K562 (cell line): ENCODE data around the gene ALDH7A1. TPM values are rescaled to one million over a fixed set of nuclear protein-coding genes. Genes with fewer than 3 reads are reported as not detected.

Source experiments
- ATAC-seq: fragments of 200-7000 bp; cut with Tn5 transposase; 3 replicates; pipeline ENCODE4 v1.9.1; 2020; ENCODE audit warnings: moderate library complexity
- BruUV-seq: library from RNA; stranded (reverse); fragments of 400-500 nt; replicated peaks from 2 replicates; lab custom pipeline; 2021; lab: Mats Ljungman, UMichigan
- CTCF ChIA-PET: fragments of 300-600 bp; formaldehyde crosslinking; extraction: SDS; loops from one replicate; lab custom pipeline; 2021; ENCODE audit warnings: low intra/inter-chr PET ratio; lab: Yijun Ruan, JAX
- POLR2A ChIA-PET: fragments of 300-600, 350-650 bp; sonication (Branson Sonifier 250); formaldehyde crosslinking; extraction: SDS; loops from one replicate; lab custom pipeline; 2021; ENCODE audit warnings: antibody characterized with exemption, inconsistent platforms; lab: Yijun Ruan, JAX
- DNase-seq, 4 experiments: peaks; one replicate each; pipeline versions ENCODE4 v3.0.0 to v3.0.0-alpha.2; 2011 to 2018; ENCODE audit warnings: low spot score in 3 of 4, mixed read lengths in 3 of 4; ENCODE audit errors: extremely low read depth in 1 of 4
- FAIRE-seq: peaks from 2 replicates; lab custom pipeline; 2011; peaks lifted over from hg19 to GRCh38; lab: Jason Lieb, UNC
- H2AFZ ChIP-seq: 2 replicates; pipeline ENCODE4 v1.6.0; 2011; ENCODE audit warnings: low read depth, low read length, control low read depth, inconsistent platforms
- H3K27ac ChIP-seq: fragments of 200-600 bp; 3 replicates; pipeline ENCODE4 v1.8.0; 2011; ENCODE audit warnings: low read depth, mild to moderate bottlenecking, control low read depth, inconsistent platforms, low read length, moderate library complexity, mixed read lengths; ENCODE audit errors: extremely low read depth
- H3K27me3 ChIP-seq, 2 experiments: fragments of 300-600 bp in 1 of 2; 2 replicates in 1 of 2; 3 replicates in 1 of 2; pipeline versions ENCODE4 v1.6.0 to v1.8.0; 2011; ENCODE audit warnings: inconsistent platforms in 2 of 2, low read length in 2 of 2, mild to moderate bottlenecking in 1 of 2, mixed read lengths in 1 of 2, moderate library complexity in 1 of 2; ENCODE audit not compliant: control insufficient read depth in 2 of 2, insufficient read depth in 2 of 2
- H3K36me3 ChIP-seq: fragments of 300-600 bp; 3 replicates; pipeline ENCODE4 v1.8.0; 2011; ENCODE audit warnings: mild to moderate bottlenecking, low read length, inconsistent platforms; ENCODE audit not compliant: control insufficient read depth, insufficient read depth
- H3K4me1 ChIP-seq, 2 experiments: fragments of 200-600 bp in 1 of 2; replicated peaks in 1 of 2; 2 replicates in 1 of 2; 3 replicates in 1 of 2; pipeline versions ENCODE4 v1.5.1 to v1.8.0; 2011; ENCODE audit warnings: inconsistent platforms in 2 of 2, low read length in 2 of 2, mild to moderate bottlenecking in 1 of 2, mixed read lengths in 1 of 2, moderate library complexity in 1 of 2; ENCODE audit not compliant: control insufficient read depth in 2 of 2, insufficient read depth in 2 of 2
- H3K4me2 ChIP-seq: 2 replicates; pipeline ENCODE4 v1.6.1; 2011; ENCODE audit warnings: low read length, control low read depth, inconsistent platforms, mixed read lengths; ENCODE audit not compliant: insufficient read depth
- H3K4me3 ChIP-seq: fragments of 200-600 bp; sonication (generic), shearing (Covaris generic); 2 replicates; pipeline ENCODE4 v1.5.1; 2016; ENCODE audit warnings: control low read depth, inconsistent platforms
- H3K79me2 ChIP-seq: fragments of 200-600 bp; 3 replicates; pipeline ENCODE4 v1.8.0; 2011; ENCODE audit warnings: low read length, inconsistent platforms; ENCODE audit not compliant: control insufficient read depth, insufficient read depth
- H3K9ac ChIP-seq, 2 experiments: 2 replicates each; pipeline versions ENCODE4 v1.6.0 to v1.6.1; 2011; ENCODE audit warnings: low read depth in 2 of 2, low read length in 2 of 2, control low read depth in 1 of 2, inconsistent platforms in 1 of 2, mild to moderate bottlenecking in 1 of 2, mixed read lengths in 1 of 2; ENCODE audit not compliant: insufficient read depth in 1 of 2
- H3K9me1 ChIP-seq: one replicate; pipeline ENCODE4 v1.6.0; 2011; ENCODE audit warnings: inconsistent platforms, mild to moderate bottlenecking, low read length, moderate library complexity; ENCODE audit not compliant: control insufficient read depth, insufficient read depth
- H3K9me3 ChIP-seq: replicated peaks from 2 replicates; pipeline ENCODE4 v1.5.1; 2011; ENCODE audit warnings: low read depth, low read length, inconsistent platforms; ENCODE audit not compliant: control insufficient read depth, insufficient read depth
- H4K20me1 ChIP-seq: replicated peaks from 2 replicates; pipeline ENCODE4 v1.6.1; 2011; ENCODE audit warnings: low read length, inconsistent platforms, mixed read lengths; ENCODE audit not compliant: control insufficient read depth, insufficient read depth
- HEY1 ChIP-seq: fragments of 250-450 bp; sonication (Bioruptor Pico); IDR thresholded peaks from 2 replicates; pipeline ENCODE4 v1.5.0; 2020; ENCODE audit warnings: mild to moderate bottlenecking, moderate library complexity, borderline replicate concordance
- MTA3 ChIP-seq: fragments of 450-650 bp; formaldehyde crosslinking; IDR thresholded peaks from 2 replicates; pipeline ENCODE4 v1.6.1; 2017; ENCODE audit warnings: mild to moderate bottlenecking, borderline replicate concordance
- NFE2 ChIP-seq: IDR thresholded peaks from 2 replicates; pipeline ENCODE4 v1.6.1; 2014; ENCODE audit warnings: antibody characterized with exemption, low read depth
- NR2F6 ChIP-seq: fragments of 450-650 bp; formaldehyde crosslinking; IDR thresholded peaks from 2 replicates; pipeline ENCODE4 v1.4.0; 2020; ENCODE audit warnings: mild to moderate bottlenecking
- RBM34 ChIP-seq: fragments of 200-400 bp; formaldehyde crosslinking; IDR thresholded peaks from 2 replicates; pipeline ENCODE4 v1.6.1; 2018; ENCODE audit warnings: low read length, borderline replicate concordance; ENCODE audit not compliant: insufficient read depth
- ZNF274 ChIP-seq: IDR thresholded peaks from 2 replicates; pipeline ENCODE4 v1.6.1; 2011; ENCODE audit warnings: low read depth, mild to moderate bottlenecking, low read length, moderate library complexity, borderline replicate concordance
- ZNF316 ChIP-seq: fragments of 450-650 bp; IDR thresholded peaks from 2 replicates; pipeline ENCODE4 v1.6.1; 2016
- ZNF655 ChIP-seq: fragments of 250-450 bp; sonication (Bioruptor Pico); IDR thresholded peaks from 2 replicates; pipeline ENCODE4 v1.5.0; 2021
- WGBS: fragments of 100-300 bp; shearing (Covaris generic); methylation state at CpG from one replicate; pipeline ENCODE4 v1.1.6; 2016; ENCODE audit warnings: low coverage, mixed read lengths; ENCODE audit not compliant: insufficient coverage; ENCODE audit errors: missing lambda C conversion rate; 5-methylcytosine and 5-hydroxymethylcytosine counted together
- in situ Hi-C: fragments of 300-500 bp; cut with MboI; formaldehyde crosslinking; loops from 4 replicates; pipeline ENCODE4 v1.15.0; 2018; ENCODE audit warnings: inconsistent platforms, mixed read lengths
- intact Hi-C: fragments of 100-400 bp; cut with micrococcal nuclease; formaldehyde crosslinking; loops from 2 replicates; pipeline ENCODE4 v1.14.2; 2022
- polyA plus RNA-seq, 8 experiments: library from polyadenylated mRNA; depleted of rRNA in 4 of 8; stranded (reverse) in 5 of 8; unstranded in 3 of 8; fragments of >200 nt; fragmentation: Nextera tagmentation in 2 of 8; fragmentation: Illumina TruSeq in 1 of 8; extraction: Ambion mirVana in 2 of 8; extraction: Trizol in 1 of 8; gene quantifications; 2 replicates each; pipeline versions ENCODE4 v1.2.1 to v1.2.3, GENCODE V29; 2011 to 2014; ENCODE audit warnings: inconsistent platforms in 1 of 8, missing spikeins in 1 of 8
- total RNA-seq, 7 experiments: library from RNA; depleted of rRNA in 6 of 7; stranded (reverse); fragments of >200 nt in 6 of 7; fragmentation: Illumina TruSeq in 2 of 7; extraction: Trizol in 2 of 7; gene quantifications; 2 replicates each; pipeline versions ENCODE4 v1.2.1 to v1.2.3, GENCODE V29; 2011 to 2021; ENCODE audit warnings: low replicate concordance in 1 of 7

Gene ALDH7A1
- total and polyA plus RNA-seq, 9 of the 15 experiments (the other 6 are each of a cell fraction or from before 2014, with no cell fraction given) = 0.04 to 0.49 TPM; not detected in 7

- Histone ChIP-seq H2AFZ (no peak overlapping the region), H3K9me3 (0 out of 2 replicates have a peak, but pooled peaks cover 2% of the 10 kb centered on the region), H3K27me3 (no peaks in the 10 kb centered on the region; a peak in 1 of 5 replicates), H3K9ac (no peak overlapping the region), H3K4me2 (no peak overlapping the region), H3K27ac (no peak overlapping the region), H3K4me3 (no peak overlapping the region), H3K36me3 (no peaks in the 10 kb centered on the region), H3K4me1 (no peaks in the 10 kb centered on the region; a peak in 1 of 5 replicates), H4K20me1 (no peaks in the 10 kb centered on the region), H3K9me1 (no peaks in the 10 kb centered on the region), H3K79me2 (no peaks in the 10 kb centered on the region)
- peak; percentile 48 for FAIRE-seq
- in situ Hi-C loops = loop anchor here (10.0 to 25.0 kb wide), 2 partner anchors 296 to 671 kb away; no protein-coding TSS in a partner anchor
- ChIA-PET CTCF (no interaction called here), POLR2A (interaction anchor here (0.5 to 1.6 kb wide), 3 partner anchors 10 to 292 kb away, joined by 3 to 4 read pairs (median 4); no protein-coding TSS in a partner anchor)
- no TSS peak for BruUV-seq
- ATAC-seq = no peak
- TF ChIP-seq ZNF655 (CRISPR knock-in tag) (no peak), ZNF316 (peak; percentile 15; the same call in 1 of the 2 replicates)
- DNase-seq = no peak
- 55% methylated on average over 1 of the region's 1 CpG for WGBS
- intact Hi-C loops = no loop called here
Measured at GRCh38 chr5:126640866-126641265, 45.8 kb upstream of the ALDH7A1 start.

GRCh38 chr5:126636956-126637355, 41.9 kb upstream of the ALDH7A1 start:
- FAIRE-seq (no peak), DNase-seq (no peak), ATAC-seq (no peak)
- 0% methylated on average over 1 of the region's 1 CpG for WGBS
- no peak overlapping the region for H3K27ac ChIP-seq
- in situ Hi-C loops = loop anchor here (25.0 kb wide), 1 partner anchor 675 kb away; no protein-coding TSS in a partner anchor
- no peaks in the 10 kb centered on the region; a peak in 1 of 5 replicates for H3K27me3 ChIP-seq
- no peaks in the 10 kb centered on the region for H3K9me1 ChIP-seq
- no peak overlapping the region for H3K9ac ChIP-seq
- H3K79me2 ChIP-seq = no peaks in the 10 kb centered on the region
- ChIA-PET POLR2A (no interaction called here), CTCF (no interaction called here)
- TF ChIP-seq NFE2 (0 out of 2 replicates have a peak, but pooled peaks have one; percentile 10), NR2F6 (CRISPR knock-in tag) (no peak), RBM34 (no peak), MTA3 (no peak), HEY1 (no peak), ZNF274 (no peak)
- BruUV-seq = no TSS peak
- no peaks in the 10 kb centered on the region; a peak in 1 of 5 replicates for H3K4me1 ChIP-seq
- no peaks in the 10 kb centered on the region for H3K9me3 ChIP-seq
- intact Hi-C loops = no loop called here
- H3K36me3 ChIP-seq = no peaks in the 10 kb centered on the region
- H2AFZ ChIP-seq = no peak overlapping the region
- no peak overlapping the region for H3K4me3 ChIP-seq
- no peaks in the 10 kb centered on the region for H4K20me1 ChIP-seq
- no peak overlapping the region for H3K4me2 ChIP-seq
